ENCODE measurements around the gene GSS. TPM values are rescaled to one million over a fixed set of nuclear protein-coding genes. Genes with fewer than 3 reads are reported as not detected.

GSS gene
- total RNA-seq, 4 donors from 2014 or later = 61.3 to 75.2 (median 64.5) TPM

- 68 to 82% methylated on average over 2 to 9 of the region's 10 CpGs for WGBS, 2 donors
- peaks cover 51 to 97% (median 64%) of the 10 kb centered on the region in 3 donors for H3K36me3 ChIP-seq
- H3K27me3 ChIP-seq = no peaks in the 10 kb centered on the region
- no peak overlapping the region for H3K27ac ChIP-seq
- no peak overlapping the region for H3K4me3 ChIP-seq
- H3K9me3 ChIP-seq = no peaks in the 10 kb centered on the region
- intact Hi-C loops (cut with DNase I) = no loop called here
- peaks cover 0 to 11% (median 0%) of the 10 kb centered on the region in 3 donors for H3K4me1 ChIP-seq
- no peak for TF ChIP-seq POLR2A (IDR thresholded peaks at IDR 0.05)
- TF ChIP-seq, protein P1, sequence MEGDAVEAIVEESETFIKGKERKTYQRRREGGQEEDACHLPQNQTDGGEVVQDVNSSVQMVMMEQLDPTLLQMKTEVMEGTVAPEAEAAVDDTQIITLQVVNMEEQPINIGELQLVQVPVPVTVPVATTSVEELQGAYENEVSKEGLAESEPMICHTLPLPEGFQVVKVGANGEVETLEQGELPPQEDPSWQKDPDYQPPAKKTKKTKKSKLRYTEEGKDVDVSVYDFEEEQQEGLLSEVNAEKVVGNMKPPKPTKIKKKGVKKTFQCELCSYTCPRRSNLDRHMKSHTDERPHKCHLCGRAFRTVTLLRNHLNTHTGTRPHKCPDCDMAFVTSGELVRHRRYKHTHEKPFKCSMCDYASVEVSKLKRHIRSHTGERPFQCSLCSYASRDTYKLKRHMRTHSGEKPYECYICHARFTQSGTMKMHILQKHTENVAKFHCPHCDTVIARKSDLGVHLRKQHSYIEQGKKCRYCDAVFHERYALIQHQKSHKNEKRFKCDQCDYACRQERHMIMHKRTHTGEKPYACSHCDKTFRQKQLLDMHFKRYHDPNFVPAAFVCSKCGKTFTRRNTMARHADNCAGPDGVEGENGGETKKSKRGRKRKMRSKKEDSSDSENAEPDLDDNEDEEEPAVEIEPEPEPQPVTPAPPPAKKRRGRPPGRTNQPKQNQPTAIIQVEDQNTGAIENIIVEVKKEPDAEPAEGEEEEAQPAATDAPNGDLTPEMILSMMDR (IDR thresholded peaks at IDR 0.05) = no peak
- no peak for DNase-seq
Observed at GRCh38 chr20:34999782-35000181, 44.2 kb upstream of the GSS start.

DNA sequence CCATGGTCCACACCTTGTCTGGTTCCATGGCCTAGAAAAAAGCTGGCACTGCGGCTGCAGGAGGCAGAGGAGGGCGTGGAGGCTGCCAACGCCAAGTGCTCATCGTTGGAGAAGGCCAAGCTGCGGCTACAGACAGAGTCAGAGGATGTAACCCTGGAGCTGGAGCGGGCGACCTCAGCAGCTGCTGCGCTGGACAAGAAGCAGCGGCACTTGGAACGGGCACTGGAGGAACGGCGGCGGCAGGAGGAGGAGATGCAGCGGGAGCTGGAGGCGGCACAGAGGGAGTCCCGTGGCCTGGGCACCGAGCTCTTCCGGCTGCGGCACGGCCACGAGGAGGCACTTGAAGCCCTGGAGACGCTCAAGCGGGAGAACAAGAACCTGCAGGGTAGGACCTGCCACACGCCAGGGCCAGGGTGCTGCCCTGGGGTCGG, 43.4 kb upstream of the GSS start:
- no peak for TF ChIP-seq POLR2A (IDR thresholded peaks at IDR 0.05)
- TF ChIP-seq, protein P1 (IDR thresholded peaks at IDR 0.05) = no peak
- peaks cover 0 to 11% (median 0%) of the 10 kb centered on the region in 3 donors for H3K4me1 ChIP-seq
- H3K36me3 ChIP-seq = peaks cover 43 to 97% (median 57%) of the 10 kb centered on the region in 3 donors
- intact Hi-C loops (cut with DNase I) = no loop called here
- 83 to 87% methylated on average over 3 to 24 of the region's 25 CpGs for WGBS, 2 donors
- H3K9me3 ChIP-seq = no peaks in the 10 kb centered on the region
- no peak overlapping the region for H3K27ac ChIP-seq
- no peak for DNase-seq
- H3K27me3 ChIP-seq = no peaks in the 10 kb centered on the region
- no peak overlapping the region for H3K4me3 ChIP-seq

GRCh38 chr20:34998331-34998950, 42.8 kb upstream of the GSS start:
- H3K27ac ChIP-seq = no peak overlapping the region
- H3K36me3 ChIP-seq = peaks cover 37 to 97% (median 51%) of the 10 kb centered on the region in 3 donors
- TF ChIP-seq POLR2A (IDR thresholded peaks at IDR 0.05) = no peak
- TF ChIP-seq, protein P1 (IDR thresholded peaks at IDR 0.05) = no peak
- WGBS, 2 donors = 90 to 94% methylated on average over 8 to 14 of the region's 28 CpGs
- intact Hi-C loops (cut with DNase I) = no loop called here
- H3K27me3 ChIP-seq = no peaks in the 10 kb centered on the region
- DNase-seq = no peak
- no peak overlapping the region for H3K4me3 ChIP-seq
- H3K4me1 ChIP-seq = peaks cover 0 to 11% (median 0%) of the 10 kb centered on the region in 3 donors
- H3K9me3 ChIP-seq = no peaks in the 10 kb centered on the region

- H3K9me3 ChIP-seq = no peaks in the 10 kb centered on the region
- H3K27ac ChIP-seq = no peak overlapping the region
- H3K36me3 ChIP-seq = peaks cover 31 to 97% (median 44%) of the 10 kb centered on the region in 3 donors
- H3K4me3 ChIP-seq = no peak overlapping the region
- TF ChIP-seq, protein P1 (IDR thresholded peaks at IDR 0.05) = no peak
- no peak for TF ChIP-seq POLR2A (IDR thresholded peaks at IDR 0.05)
- H3K27me3 ChIP-seq = no peaks in the 10 kb centered on the region
- WGBS, 2 donors = 87 to 94% methylated on average over 2 of the region's 2 CpGs
- no peak for DNase-seq
- intact Hi-C loops (cut with DNase I) = no loop called here
- peaks cover 0 to 11% (median 0%) of the 10 kb centered on the region in 3 donors for H3K4me1 ChIP-seq
Observed at GRCh38 chr20:34997774-34998173, 42.2 kb upstream of the GSS start.

- TF ChIP-seq POLR2A (IDR thresholded peaks at IDR 0.05) = no peak
- TF ChIP-seq, protein P1 (IDR thresholded peaks at IDR 0.05) = no peak
- 59 to 61% methylated on average over 32 to 37 of the region's 39 CpGs for WGBS, 2 donors
- H3K4me1 ChIP-seq = peaks cover 0 to 11% (median 0%) of the 10 kb centered on the region in 3 donors
- H3K4me3 ChIP-seq = no peak overlapping the region
- no peaks in the 10 kb centered on the region for H3K9me3 ChIP-seq
- H3K27me3 ChIP-seq = no peaks in the 10 kb centered on the region
- intact Hi-C loops (cut with DNase I) = no loop called here
- peaks cover 26 to 93% (median 40%) of the 10 kb centered on the region in 3 donors for H3K36me3 ChIP-seq
- H3K27ac ChIP-seq = no peak overlapping the region
- DNase-seq = no peak
Observed at GRCh38 chr20:34997131-34997561, 41.5 kb upstream of the GSS start.

All from esophagus squamous epithelium (tissue), 5 donors.